Activated naive CD4-positive, alpha-beta T cell treated with anti-CD3 and anti-CD28 coated beads, Interleukin-2, amount 50 U/mL, for 24 hours (primary cell): ENCODE measurements around the gene SLC25A10.

Experiments
- H3K27ac Mint-ChIP-seq: one replicate; pipeline ENCODE4 v1.8.0; 2021; ENCODE audit warnings: mild to moderate bottlenecking, mixed read lengths
- H3K27me3 Mint-ChIP-seq: one replicate; pipeline ENCODE4 v1.8.0; 2021; ENCODE audit warnings: mixed read lengths
- H3K36me3 Mint-ChIP-seq: one replicate; pipeline ENCODE4 v1.8.0; 2021; ENCODE audit warnings: mixed read lengths
- H3K4me1 Mint-ChIP-seq: one replicate; pipeline ENCODE4 v1.8.0; 2021; ENCODE audit warnings: mixed read lengths
- H3K4me3 Mint-ChIP-seq: one replicate; pipeline ENCODE4 v1.8.0; 2021; ENCODE audit warnings: mild to moderate bottlenecking, mixed read lengths
- H3K9me3 Mint-ChIP-seq: one replicate; pipeline ENCODE4 v1.8.0; 2021; ENCODE audit warnings: mixed read lengths

Gene SLC25A10

DNA sequence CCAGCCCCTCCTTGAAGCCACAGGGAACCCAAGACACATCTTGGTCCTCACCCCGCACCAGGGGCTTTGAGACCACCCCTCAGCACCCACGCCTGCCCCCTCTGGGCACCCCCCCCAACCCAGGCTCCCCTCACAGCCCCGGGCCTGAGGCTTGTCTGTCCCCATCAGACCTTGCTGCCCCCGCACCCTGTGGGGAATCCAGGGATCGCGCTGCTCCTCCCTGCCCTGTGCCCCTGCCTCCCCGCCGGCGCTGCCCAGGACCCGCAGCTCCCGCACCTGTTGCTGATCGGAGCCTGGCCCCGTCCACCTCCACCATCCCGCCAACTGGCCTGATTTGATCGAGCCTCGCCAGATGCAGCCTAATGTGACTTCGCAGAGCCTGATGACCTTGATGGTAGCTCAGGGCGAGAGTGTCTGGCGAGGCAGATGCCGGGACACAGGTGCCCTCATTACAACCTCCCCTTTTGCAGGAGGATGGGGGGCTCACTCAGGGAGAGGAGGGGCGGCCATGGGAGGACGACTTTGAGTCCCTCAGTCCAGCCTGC is 29.0 kb downstream of the SLC25A10 start:
- Mint-ChIP-seq H3K27me3 (peaks cover 4% of the 10 kb centered on the region), H3K9me3 (no peaks in the 10 kb centered on the region), H3K4me1 (no peaks in the 10 kb centered on the region), H3K4me3 (no peak overlapping the region), H3K36me3 (no peaks in the 10 kb centered on the region), H3K27ac (no peak overlapping the region)

- Mint-ChIP-seq H3K4me3 (no peak overlapping the region), H3K4me1 (no peaks in the 10 kb centered on the region), H3K27me3 (peaks cover 4% of the 10 kb centered on the region), H3K9me3 (no peaks in the 10 kb centered on the region), H3K36me3 (no peaks in the 10 kb centered on the region), H3K27ac (peak overlapping the region; percentile 59)
These were observed 29.7 kb downstream of the SLC25A10 start for GRCh38 chr17:81741594-81742452.
